ENCODE measurements around the gene SLC10A7. TPM values are rescaled to one million over a fixed set of nuclear protein-coding genes. Genes with fewer than 3 reads are reported as not detected.

SLC10A7 gene
- total and polyA plus RNA-seq, 2 experiments from 2014 or later = 0.81 to 4.3 TPM

GRCh38 chr4:146265950-146266490, 255.7 kb downstream of the SLC10A7 start:
- Mint-ChIP-seq H3K27me3 (ENCODE audit: insufficient read depth, low read depth, poor library complexity) (peaks cover 2% of the 10 kb centered on the region), H3K9me3 (no peaks in the 10 kb centered on the region), H3K4me3 (no peak overlapping the region), H3K36me3 (ENCODE audit: low read depth) (no peaks in the 10 kb centered on the region), H3K4me1 (peaks cover 10% of the 10 kb centered on the region), H3K27ac (peak overlapping the region; percentile 76)
- Histone ChIP-seq H3K36me3 (ENCODE audit: insufficient read depth) (no peaks in the 10 kb centered on the region), H3K4me2 (peak overlapping the region; percentile 1; the same call in 1 of the 2 replicates), H2AFZ (no peak overlapping the region), H3K4me1 (ENCODE audit: insufficient read depth) (peaks cover 21% of the 10 kb centered on the region), H3F3A (replicated peaks; ENCODE audit: low read depth) (no peaks in the 10 kb centered on the region), H3K9me2 (ENCODE audit: insufficient read depth) (peaks cover 9% of the 10 kb centered on the region), H3K79me2 (replicated peaks; ENCODE audit: insufficient read depth) (no peaks in the 10 kb centered on the region), H3K4me3 (no peak overlapping the region), H3K27me3 (ENCODE audit: insufficient read depth) (no peaks in the 10 kb centered on the region), H4K20me1 (replicated peaks; ENCODE audit: insufficient read depth) (no peaks in the 10 kb centered on the region), H3K27ac (ENCODE audit: low read depth) (no peak overlapping the region)
- DNase-seq (ENCODE audit: low spot score) = peak; percentile 27
- TF ChIP-seq EZH2phosphoT487 (IDR thresholded peaks at IDR 0.05; ENCODE audit: unreplicated experiment) = no peak
- no peak for TF ChIP-seq ZNF331 (CRISPR knock-in tag; IDR thresholded peaks at IDR 0.05; ENCODE audit: low read depth)
- TF ChIP-seq ZNF462 (CRISPR knock-in tag; IDR thresholded peaks at IDR 0.05) = no peak
- no peak for TF ChIP-seq POLR2AphosphoS5 (IDR thresholded peaks at IDR 0.05; ENCODE audit: low read depth)
- no peak for TF ChIP-seq STAT1 (IDR thresholded peaks at IDR 0.05; ENCODE audit: unreplicated experiment)
- TF ChIP-seq NANOG (IDR thresholded peaks at IDR 0.05; ENCODE audit: borderline replicate concordance) = no peak
- TF ChIP-seq ETS1 (IDR thresholded peaks at IDR 0.05) = no peak
- TF ChIP-seq ZNF114 (CRISPR knock-in tag; IDR thresholded peaks at IDR 0.05) = no peak
- TF ChIP-seq, protein P1, sequence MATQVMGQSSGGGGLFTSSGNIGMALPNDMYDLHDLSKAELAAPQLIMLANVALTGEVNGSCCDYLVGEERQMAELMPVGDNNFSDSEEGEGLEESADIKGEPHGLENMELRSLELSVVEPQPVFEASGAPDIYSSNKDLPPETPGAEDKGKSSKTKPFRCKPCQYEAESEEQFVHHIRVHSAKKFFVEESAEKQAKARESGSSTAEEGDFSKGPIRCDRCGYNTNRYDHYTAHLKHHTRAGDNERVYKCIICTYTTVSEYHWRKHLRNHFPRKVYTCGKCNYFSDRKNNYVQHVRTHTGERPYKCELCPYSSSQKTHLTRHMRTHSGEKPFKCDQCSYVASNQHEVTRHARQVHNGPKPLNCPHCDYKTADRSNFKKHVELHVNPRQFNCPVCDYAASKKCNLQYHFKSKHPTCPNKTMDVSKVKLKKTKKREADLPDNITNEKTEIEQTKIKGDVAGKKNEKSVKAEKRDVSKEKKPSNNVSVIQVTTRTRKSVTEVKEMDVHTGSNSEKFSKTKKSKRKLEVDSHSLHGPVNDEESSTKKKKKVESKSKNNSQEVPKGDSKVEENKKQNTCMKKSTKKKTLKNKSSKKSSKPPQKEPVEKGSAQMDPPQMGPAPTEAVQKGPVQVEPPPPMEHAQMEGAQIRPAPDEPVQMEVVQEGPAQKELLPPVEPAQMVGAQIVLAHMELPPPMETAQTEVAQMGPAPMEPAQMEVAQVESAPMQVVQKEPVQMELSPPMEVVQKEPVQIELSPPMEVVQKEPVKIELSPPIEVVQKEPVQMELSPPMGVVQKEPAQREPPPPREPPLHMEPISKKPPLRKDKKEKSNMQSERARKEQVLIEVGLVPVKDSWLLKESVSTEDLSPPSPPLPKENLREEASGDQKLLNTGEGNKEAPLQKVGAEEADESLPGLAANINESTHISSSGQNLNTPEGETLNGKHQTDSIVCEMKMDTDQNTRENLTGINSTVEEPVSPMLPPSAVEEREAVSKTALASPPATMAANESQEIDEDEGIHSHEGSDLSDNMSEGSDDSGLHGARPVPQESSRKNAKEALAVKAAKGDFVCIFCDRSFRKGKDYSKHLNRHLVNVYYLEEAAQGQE (IDR thresholded peaks at IDR 0.05; ENCODE audit: unreplicated experiment) = no peak
- no peak for TF ChIP-seq JUNB (IDR thresholded peaks at IDR 0.05; ENCODE audit: unreplicated experiment)
- no peak for TF ChIP-seq EZH2 (IDR thresholded peaks at IDR 0.05; ENCODE audit: low read depth, unreplicated experiment)
- TF ChIP-seq CREB1 (CRISPR knock-in tag; IDR thresholded peaks at IDR 0.05; ENCODE audit: low read depth) = no peak
- TF ChIP-seq, protein P2, sequence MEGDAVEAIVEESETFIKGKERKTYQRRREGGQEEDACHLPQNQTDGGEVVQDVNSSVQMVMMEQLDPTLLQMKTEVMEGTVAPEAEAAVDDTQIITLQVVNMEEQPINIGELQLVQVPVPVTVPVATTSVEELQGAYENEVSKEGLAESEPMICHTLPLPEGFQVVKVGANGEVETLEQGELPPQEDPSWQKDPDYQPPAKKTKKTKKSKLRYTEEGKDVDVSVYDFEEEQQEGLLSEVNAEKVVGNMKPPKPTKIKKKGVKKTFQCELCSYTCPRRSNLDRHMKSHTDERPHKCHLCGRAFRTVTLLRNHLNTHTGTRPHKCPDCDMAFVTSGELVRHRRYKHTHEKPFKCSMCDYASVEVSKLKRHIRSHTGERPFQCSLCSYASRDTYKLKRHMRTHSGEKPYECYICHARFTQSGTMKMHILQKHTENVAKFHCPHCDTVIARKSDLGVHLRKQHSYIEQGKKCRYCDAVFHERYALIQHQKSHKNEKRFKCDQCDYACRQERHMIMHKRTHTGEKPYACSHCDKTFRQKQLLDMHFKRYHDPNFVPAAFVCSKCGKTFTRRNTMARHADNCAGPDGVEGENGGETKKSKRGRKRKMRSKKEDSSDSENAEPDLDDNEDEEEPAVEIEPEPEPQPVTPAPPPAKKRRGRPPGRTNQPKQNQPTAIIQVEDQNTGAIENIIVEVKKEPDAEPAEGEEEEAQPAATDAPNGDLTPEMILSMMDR (conservative IDR thresholded peaks at IDR 0.05; ENCODE audit: low read depth in 2 of 2) = no peak
- no peak for ATAC-seq

Data from GM23338 (cell line).